Measurements from ENCODE around the gene ZCCHC3.

GRCh38 chr20:297925-298775, 780 bp downstream of the ZCCHC3 start:
- TF ChIP-seq CTCF (IDR thresholded peaks at IDR 0.05): no peak
- TF ChIP-seq POLR2A (IDR thresholded peaks at IDR 0.05): peak; percentile 48
- peak; percentile 29 for TF ChIP-seq POLR2AphosphoS5 (IDR thresholded peaks at IDR 0.05)
